Measurements from ENCODE around the gene LIPJ.

LIPJ gene

DNA sequence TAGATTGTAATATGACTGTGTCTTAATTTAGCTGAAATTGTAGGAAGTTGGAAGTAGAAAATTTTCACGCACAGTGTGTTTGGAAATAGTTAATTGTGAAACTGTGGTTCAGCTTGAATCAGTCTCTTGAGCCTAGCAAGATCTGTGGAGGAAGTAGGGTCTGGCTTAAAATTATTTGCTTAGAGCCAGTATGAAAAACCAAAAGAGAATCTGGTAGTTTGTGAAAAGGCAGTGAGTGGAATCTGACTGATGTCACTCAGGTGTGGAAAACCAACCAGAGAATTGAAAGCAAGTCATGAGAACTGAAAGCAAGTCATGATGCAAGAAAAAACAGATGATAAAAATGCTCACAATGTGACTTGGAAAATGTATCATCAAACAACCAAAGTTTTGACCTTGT, 11.5 kb downstream of the LIPJ start:
- DNase-seq = no peak

DNA sequence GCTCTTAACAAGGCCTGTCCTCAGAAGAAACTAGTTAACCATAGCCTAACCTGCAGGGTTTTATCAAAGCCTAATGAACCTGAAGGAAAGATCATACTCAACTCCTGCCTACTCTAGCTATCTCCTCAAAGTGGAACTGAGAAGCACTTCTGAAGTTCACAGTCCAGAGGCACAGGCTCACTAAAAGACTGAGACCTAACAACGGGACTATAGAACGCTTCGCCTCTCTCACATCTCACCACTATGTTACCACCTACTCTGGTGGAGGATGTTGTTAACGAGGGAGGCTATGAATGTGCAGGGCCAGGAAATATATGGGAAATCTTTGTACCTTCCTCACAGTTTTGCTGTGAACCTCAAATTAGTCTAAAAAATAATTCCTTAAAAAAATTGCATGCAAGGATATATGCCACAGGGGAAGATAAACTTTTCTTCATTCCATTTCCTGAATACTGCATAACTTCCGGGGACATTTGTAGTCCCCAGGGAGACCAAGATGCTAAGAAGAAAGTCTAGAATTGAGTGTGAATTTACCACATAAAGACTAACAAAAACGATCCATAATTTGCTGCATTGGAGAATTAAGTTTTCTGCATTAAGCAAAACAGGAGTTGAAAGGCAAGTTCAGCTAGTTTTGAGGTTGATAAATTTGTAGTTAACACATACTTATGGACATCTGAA, 21.6 kb downstream of the LIPJ start:
- no peak for DNase-seq

DNA sequence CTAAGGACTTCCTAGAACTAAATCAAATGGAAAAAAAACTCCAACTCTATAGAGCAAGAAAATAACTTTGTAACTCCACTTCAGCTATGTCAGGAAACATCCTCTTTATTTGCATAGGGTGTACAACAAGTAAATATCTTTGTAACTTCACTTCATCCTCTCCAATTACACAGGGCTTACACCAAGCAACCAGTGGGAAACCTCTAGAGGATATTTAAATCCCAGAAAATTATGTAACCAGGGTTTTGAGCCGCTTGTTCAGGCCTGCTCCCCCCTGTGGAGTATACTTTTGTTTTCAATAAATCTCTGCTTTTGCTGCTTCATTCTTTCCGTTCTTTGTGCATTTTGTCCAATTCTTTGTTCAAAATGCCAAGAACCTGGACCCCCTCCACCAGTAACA, 22.2 kb downstream of the LIPJ start:
- no peak for DNase-seq

DNA sequence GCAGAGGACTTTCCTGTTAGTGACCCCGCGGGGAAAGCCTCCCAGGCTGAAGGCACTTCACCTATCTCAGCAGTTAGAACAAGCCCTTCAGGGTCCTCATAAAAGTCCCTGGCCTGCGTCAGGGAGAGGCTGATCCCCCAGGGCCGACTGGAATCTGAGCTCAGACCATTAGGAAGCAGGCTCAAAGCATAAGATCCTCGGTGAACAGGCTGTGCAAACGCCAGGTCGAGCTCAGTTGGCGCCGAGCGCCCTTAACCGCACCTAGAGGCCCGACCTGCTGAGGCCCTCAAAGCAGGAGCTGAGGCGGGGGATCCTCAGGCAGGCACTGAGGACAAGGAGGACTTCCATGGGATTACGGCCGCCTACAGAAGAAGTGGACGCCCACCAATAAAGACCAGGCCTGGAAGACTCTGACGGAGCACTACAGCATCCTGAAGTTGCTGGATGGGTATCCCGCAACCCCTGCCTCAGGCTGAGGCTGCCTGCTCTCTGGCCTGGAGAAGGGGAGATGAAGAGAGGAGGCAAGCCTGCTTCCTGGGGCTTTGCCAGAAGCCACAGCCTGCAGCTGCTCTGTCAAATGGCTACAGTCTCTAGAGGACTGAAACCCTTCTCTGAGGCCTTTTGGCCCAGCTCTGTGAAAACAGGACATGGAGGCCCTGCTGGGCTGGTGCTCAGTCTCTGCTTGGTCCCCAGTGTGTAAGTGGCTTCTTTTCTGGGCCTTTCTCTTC, 29.9 kb downstream of the LIPJ start:
- DNase-seq = no peak

DNA sequence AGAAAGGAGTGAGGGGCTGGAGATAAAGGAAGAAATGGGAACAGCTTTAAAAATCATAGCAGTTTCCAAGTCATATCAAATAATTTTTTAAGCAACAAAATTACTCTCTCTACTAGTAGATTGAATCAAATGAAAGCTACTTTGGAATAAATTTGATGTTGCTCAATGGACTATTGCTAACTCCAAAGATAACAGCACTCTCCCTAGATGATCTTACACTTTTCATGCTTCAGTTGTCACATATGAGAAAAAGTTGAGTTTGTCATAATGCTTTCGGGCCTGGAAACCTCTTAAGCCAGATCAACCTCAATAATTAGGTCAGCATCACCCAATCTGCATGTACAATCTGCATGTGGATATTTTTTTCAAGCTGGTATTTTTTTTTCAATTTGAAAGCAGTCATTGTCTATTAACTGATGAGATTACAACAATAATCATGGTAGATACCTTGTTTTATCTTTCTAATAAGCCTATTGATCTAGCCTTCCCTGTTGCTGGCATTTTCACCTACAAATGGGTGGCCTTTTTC, 31.3 kb downstream of the LIPJ start:
- no peak for DNase-seq

DNA sequence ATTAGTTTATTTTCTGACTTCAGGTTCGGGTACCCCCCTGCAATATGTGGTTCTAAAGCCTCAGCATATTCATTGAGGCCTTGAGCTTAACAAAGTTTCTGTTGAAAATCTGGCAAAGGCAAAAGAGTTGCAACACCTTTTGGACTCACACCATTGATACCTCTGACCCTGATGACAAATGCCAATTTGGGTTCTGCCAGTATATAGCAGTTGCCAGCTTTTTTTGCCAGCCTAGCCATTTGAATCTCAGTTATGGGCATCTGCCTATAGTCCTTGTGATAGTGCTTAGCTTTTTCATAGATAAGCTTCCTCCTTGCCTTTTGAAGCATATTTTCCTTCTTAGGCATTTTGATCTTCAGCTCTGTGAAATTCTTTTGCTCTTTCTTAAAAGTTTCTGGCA, 31.9 kb downstream of the LIPJ start:
- DNase-seq = no peak

DNA sequence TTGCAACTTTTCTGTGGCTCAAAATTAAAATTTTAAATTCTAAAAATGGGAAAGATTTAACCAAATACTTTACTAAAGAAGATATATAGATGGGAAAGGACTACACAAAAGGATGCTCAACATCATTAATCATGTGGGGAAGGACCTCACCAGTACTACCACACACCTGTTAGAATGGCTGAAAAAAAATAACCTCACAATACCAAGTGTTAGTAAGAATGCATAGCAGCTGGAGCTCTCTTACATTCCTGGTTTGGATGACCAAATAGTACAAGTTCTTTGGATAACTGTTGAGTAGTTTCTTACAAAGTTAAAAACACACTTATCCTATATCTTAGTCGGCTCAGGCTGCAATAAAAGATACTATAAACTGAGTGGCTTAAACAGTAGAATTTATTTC, 33.9 kb downstream of the LIPJ start:
- no peak for DNase-seq

DNA sequence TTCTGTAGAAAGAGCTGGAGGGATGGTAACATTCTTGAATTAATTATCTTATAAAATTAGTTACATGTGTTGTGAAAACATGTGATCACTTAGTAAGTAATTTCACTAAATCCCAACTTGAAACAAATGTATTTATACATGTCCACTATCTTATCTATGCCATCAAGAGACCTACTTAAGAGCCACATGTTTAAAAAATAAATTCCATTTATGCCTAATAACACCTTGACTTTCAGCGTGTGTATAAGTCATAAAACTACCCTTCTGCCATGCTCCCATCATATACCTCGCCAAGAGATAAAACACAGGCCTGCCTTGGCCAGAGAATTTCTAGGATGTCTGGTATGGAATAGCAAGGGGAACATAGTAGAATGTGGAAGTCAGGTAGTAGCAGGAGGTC, 37.3 kb downstream of the LIPJ start:
- DNase-seq = no peak

DNA sequence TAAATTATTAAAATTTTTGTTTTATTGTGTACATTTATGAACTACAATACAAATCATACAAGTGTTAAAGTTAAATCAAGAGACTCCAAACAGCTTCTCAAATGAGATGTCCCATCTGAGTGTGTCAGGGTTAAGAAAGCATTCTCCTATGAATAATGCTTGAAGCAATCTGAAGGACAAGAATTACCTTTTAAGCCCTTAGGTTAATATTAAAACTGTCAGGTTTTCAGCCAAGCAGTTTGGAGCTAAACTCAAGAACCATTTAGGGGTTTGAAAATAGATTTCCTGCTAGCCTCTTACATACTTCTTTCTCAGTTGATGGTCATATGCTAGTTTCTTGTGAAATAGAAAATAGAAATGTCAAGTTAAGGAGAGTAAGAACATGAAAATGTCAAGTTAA, 38.3 kb downstream of the LIPJ start:
- DNase-seq = no peak

DNA sequence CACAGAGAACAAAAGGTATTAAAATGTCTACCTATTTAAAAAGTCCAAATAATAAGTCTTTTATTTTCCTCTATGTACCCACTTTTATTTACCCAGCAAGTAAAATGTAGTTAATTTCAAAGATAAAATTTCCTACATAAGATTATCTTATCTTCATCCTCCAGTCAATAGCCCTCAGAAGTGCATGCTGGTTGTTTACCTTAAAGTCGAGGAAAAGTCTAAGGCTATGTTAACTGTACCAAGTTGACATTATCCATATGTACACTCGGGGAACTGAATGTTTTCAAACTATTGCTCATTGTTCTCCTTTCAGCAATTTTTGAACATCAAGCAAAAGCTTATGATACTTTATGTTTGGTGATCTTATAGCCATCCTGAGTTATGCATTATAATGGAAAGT, 53.6 kb downstream of the LIPJ start:
- no peak for DNase-seq

DNA sequence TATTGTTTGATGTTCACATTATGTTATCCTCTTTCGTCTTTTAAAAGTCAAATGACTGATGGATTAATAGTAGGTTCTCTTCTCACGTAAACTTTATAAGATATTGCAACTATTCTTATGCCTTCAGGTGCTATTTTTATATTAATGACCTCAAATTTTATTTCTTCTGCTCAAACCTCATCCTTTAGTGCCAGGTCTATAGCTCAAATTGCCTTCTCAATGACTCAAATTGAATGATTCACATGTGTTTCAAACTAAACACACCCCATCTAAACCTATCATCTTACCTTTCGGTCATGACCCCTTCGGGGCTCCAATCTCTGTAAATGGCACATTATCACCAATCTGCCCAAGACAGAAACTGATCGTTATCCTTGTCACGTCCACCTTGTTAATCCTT, 55.6 kb downstream of the LIPJ start:
- DNase-seq = no peak

DNA sequence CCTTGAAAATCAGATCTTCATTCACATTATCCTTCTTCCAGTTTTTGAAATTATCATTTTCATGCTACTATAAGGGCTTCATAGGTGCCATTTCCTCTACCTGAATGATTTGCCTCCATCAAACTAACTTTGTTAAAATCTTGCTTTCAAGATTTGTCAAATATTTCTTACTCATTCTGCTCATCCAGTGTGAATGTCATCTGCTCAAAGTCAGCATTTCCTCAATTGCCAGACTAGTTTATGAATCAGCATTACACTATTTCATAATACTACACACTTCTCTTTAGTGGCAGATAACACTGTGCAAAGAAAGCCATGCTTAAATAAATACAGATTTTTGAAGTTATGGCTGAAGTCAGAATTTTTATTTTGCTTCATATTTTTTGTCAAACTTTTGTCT, 56.4 kb downstream of the LIPJ start:
- no peak for DNase-seq

DNA sequence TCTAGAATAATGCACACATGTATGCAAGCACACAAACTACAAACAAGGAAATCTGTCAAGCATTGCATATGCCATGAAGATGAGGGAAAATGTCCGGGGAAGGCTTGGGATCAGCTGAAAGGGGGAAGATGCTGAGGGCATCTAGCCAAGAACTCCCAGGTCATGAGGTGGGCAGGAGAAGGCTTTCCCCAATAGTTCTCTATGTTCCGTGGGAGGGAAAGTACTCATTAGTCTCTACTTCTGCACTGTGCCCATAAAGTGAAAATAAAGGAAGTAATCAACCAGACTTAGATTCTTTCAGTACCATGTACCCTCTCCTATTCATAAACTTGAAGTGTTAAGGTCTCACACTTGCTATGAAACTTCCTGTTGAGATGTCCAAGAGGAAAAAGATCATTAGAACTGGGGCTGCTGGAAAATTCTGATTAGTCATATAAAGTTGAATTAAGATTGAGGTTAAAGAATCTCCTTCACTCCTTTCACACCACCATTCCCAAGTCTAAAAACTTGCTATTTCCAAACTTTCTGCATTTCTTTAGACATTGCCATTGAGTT, 60.6 kb downstream of the LIPJ start:
- DNase-seq = no peak

DNA sequence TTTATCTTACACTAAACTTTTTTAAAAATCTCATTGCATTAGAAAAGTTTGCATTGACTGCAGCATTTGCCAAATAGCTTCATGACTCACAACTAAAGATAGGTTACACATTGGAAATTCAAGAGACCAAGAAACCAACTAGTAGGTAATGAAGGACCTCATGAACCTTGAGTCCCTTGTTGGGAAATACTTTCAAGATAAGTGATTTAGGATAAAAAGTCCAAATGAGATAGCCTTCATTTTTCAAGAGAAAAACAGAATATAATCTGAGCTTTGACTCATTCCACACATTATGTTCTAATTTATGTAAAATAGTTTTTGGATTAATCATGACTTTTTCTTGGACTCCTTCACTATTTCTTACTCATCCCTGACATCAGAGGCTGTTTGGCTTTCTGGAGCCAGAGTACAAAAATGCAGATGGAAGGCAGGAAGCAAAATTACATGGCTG, 64.6 kb downstream of the LIPJ start:
- DNase-seq = no peak

DNA sequence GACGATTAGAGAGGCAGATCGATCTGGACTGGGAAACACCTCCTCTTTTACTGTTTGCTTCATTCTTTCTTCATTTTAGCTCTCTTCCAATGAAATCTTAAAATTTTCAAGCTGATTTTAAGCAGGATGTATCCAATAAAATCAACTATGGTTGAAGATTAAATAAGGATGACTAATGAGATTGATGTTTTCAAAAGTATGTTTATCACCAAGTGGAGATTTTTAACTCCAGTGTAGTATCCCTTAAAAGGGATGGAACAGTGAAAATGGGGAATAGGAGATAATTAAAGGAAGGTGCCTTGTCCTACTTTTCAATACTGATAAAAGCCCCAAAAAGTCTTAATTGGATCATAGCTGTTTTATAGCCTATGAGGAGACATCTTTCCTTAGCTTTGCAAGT, 66.1 kb downstream of the LIPJ start:
- DNase-seq = no peak
